Testis (tissue), 3 donors: ENCODE data around the gene DBN1. TPM values are rescaled to one million over a fixed set of nuclear protein-coding genes. Genes with fewer than 3 reads are reported as not detected.

ENCODE experiments used
- DNase-seq: peaks from one replicate; pipeline ENCODE4 v3.0.0-alpha.2; 2019
- H3K27ac ChIP-seq, 2 donors: fragments of 200-600 bp; sonication (generic); one replicate each; pipeline ENCODE4 v1.5.1; 2019
- H3K27me3 ChIP-seq: fragments of 200-600 bp; sonication (generic); one replicate; pipeline ENCODE4 v1.5.1; 2019
- H3K36me3 ChIP-seq: fragments of 200-600 bp; sonication (generic); one replicate; pipeline ENCODE4 v1.5.1; 2017; ENCODE audit warnings: low read depth; ENCODE audit errors: missing control alignments
- H3K4me1 ChIP-seq: fragments of 200-600 bp; sonication (generic); one replicate; pipeline ENCODE4 v1.5.1; 2019
- H3K4me3 ChIP-seq, 2 donors: fragments of 200-600 bp; sonication (generic); one replicate each; pipeline ENCODE4 v1.5.1; 2017 to 2019
- H3K9me3 ChIP-seq: fragments of 200-600 bp; sonication (generic); one replicate; pipeline ENCODE4 v1.5.1; 2017
- POLR2A ChIP-seq: fragments of 450-650 bp; IDR thresholded peaks from one replicate; pipeline ENCODE4 v1.6.1; 2017; ENCODE audit warnings: antibody characterized with exemption, mild to moderate bottlenecking, moderate library complexity
- WGBS, 2 donors: methylation state at CpG; one replicate each; pipeline ENCODE4 v1.1.5; 2018; 5-methylcytosine and 5-hydroxymethylcytosine counted together
- intact Hi-C: fragments of 100-400 bp; cut with DNase I; formaldehyde crosslinking; loops from one replicate; pipeline ENCODE4 v1.15.1; 2023; ENCODE audit warnings: low total_unique reads
- polyA plus RNA-seq: library from polyadenylated mRNA; stranded (reverse); fragments of 350-450 nt; fragmentation: Illumina TruSeq; extraction: RNeasy Lipid Tissue Mini Kit (QIAGEN cat#74804); gene quantifications from one replicate; pipeline ENCODE4 v1.2.3, GENCODE V29; 2014; ENCODE audit warnings: low read depth, low replicate concordance; ENCODE audit not compliant: insufficient read depth
- total RNA-seq, 2 donors: library from RNA; depleted of rRNA; stranded (reverse); fragments of >200 nt; gene quantifications; one replicate each; pipeline ENCODE4 v1.2.3, GENCODE V29; 2016
- TF ChIP-seq, protein P1 (sequence below), 3 experiments: fragments of 450-650 bp in 2 of 3; fragments of 200-600 bp in 1 of 3; sonication (generic) in 1 of 3; IDR thresholded peaks; one replicate each; pipeline ENCODE4 v1.5.1; 2016 to 2019; ENCODE audit warnings: antibody characterized with exemption in 3 of 3, mild to moderate bottlenecking in 2 of 3, moderate library complexity in 1 of 3

Gene DBN1
- total and polyA plus RNA-seq, 3 donors from 2014 or later = 50.5 to 83.1 (median 69.6) TPM

DNA sequence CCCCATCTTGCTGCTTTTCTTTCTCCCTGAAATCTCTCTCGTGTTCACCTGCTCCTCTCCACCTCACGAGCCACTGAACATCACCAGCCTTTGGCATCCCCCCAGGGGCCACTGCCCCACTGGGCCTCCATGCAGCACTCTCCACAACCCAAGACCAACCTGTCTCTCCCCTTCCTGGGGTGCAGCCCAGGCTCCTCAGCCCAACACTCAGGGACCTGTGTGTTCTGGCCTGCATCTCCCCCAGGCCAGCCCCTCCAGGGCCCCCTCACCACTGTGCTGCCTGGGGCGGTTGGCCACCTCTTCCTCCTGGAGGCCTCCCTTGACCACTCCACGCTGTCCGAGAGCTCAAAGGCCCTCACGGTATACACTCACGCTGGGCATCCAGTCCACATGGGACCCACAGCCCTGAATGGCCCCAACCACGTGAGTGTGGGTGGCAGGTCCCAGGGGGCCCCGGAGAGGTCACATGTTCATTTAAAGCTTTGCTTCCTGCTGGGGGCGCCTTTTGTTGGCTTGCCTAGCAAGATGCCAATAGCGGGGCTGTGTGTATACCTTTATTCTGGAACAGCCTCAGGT lies 36.6 kb upstream of the DBN1 start:
- intact Hi-C loops = loop anchor here (10.0 kb wide), 1 partner anchor 115 kb away; no protein-coding TSS in a partner anchor
- Histone ChIP-seq H3K9me3 (no peaks in the 10 kb centered on the region), H3K4me1 (peaks cover 2% of the 10 kb centered on the region), H3K4me3 (no peak overlapping the region), H3K27ac (no peak overlapping the region), H3K27me3 (no peaks in the 10 kb centered on the region), H3K36me3 (no peaks in the 10 kb centered on the region)
- no peak for DNase-seq
- no peak for TF ChIP-seq POLR2A
- TF ChIP-seq, protein P1, sequence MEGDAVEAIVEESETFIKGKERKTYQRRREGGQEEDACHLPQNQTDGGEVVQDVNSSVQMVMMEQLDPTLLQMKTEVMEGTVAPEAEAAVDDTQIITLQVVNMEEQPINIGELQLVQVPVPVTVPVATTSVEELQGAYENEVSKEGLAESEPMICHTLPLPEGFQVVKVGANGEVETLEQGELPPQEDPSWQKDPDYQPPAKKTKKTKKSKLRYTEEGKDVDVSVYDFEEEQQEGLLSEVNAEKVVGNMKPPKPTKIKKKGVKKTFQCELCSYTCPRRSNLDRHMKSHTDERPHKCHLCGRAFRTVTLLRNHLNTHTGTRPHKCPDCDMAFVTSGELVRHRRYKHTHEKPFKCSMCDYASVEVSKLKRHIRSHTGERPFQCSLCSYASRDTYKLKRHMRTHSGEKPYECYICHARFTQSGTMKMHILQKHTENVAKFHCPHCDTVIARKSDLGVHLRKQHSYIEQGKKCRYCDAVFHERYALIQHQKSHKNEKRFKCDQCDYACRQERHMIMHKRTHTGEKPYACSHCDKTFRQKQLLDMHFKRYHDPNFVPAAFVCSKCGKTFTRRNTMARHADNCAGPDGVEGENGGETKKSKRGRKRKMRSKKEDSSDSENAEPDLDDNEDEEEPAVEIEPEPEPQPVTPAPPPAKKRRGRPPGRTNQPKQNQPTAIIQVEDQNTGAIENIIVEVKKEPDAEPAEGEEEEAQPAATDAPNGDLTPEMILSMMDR (IDR thresholded peaks at IDR 0.05) = no peak
- 76 to 77% methylated on average over 9 to 11 of the region's 11 CpGs for WGBS, 2 donors

DNA sequence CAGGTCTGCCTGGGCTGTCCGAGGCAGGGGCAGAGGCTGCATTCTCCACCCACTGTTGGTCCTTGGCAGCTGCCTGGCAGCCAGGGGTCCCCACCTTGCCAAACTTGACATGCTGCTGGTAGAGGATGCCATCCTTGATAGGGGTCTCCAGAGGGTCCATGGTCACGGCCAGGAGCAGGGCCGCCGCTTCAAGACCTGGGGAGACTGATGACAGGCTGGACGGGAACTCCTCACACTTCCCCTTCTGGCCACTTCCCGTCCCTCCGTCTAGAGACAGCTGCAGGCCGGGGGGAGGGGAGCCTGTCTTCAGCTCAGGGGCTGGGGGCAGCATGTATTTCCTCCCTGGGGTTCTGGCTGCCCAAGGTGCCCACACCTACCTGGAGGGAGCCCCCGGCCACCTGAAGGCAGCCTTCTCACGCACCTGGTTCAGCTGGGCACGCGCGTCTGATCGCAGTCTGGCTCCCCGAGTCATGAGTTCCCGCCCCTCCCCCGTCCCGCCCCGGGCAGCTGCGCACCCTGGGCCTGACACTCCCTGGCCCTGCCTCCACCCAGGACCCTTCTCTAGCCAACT lies 36.0 kb upstream of the DBN1 start, which contains the start of gene DOK3:
DOK3 (minus strand) TSS at position 446 of the 571 bp plus-strand sequence; CDS start at position 160, 286 bp downstream.
- Histone ChIP-seq H3K4me3 (peak within 1 kb of the TSS in 1 of 2 donors; percentile 29), H3K4me1 (peaks cover 2% of the 10 kb centered on the region), H3K36me3 (no peaks in the 10 kb centered on the region), H3K27me3 (no peaks in the 10 kb centered on the region), H3K27ac (peak within 1 kb of the TSS in 1 of 2 donors; percentile 14), H3K9me3 (no peaks in the 10 kb centered on the region)
- no peak for DNase-seq
- no peak for TF ChIP-seq POLR2A
- TF ChIP-seq, protein P1 (IDR thresholded peaks at IDR 0.05) = no peak
- 36 to 63% methylated on average over 8 to 20 of the region's 20 CpGs for WGBS, 2 donors
- intact Hi-C loops = loop anchor here (10.0 kb wide), 1 partner anchor 115 kb away; no protein-coding TSS in a partner anchor

DNA sequence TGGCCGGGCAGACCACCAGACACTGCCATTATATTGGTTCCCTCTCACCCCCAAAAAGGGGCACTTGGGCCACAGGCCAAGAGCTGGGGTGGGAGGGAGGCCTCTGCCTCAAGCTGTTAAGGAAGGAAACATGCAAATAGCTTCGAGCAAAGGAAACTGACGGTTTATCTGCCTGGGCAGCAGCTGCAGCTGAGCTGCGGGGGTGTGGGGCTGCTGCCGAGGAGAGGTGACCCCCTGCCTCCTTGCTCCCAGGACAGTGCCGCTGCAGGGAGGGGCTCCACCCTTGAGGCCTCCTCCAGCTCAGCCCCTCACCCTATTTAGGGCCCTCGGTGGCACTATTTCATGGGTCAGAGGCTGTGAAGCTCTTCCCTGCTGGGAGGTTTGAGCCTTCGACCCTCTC lies 35.4 kb upstream of the DBN1 start:
- Histone ChIP-seq H3K27me3 (no peaks in the 10 kb centered on the region), H3K27ac (no peak overlapping the region), H3K36me3 (no peaks in the 10 kb centered on the region), H3K4me3 (peak overlapping the region in 1 of 2 donors; percentile 29), H3K4me1 (peaks cover 2% of the 10 kb centered on the region), H3K9me3 (no peaks in the 10 kb centered on the region)
- WGBS, 2 donors = 66 to 69% methylated on average over 3 to 8 of the region's 8 CpGs
- DNase-seq = no peak
- TF ChIP-seq POLR2A = no peak
- TF ChIP-seq, protein P1 (IDR thresholded peaks at IDR 0.05) = no peak
- intact Hi-C loops = loop anchor here (10.0 kb wide), 1 partner anchor 114 kb away; no protein-coding TSS in a partner anchor

DNA sequence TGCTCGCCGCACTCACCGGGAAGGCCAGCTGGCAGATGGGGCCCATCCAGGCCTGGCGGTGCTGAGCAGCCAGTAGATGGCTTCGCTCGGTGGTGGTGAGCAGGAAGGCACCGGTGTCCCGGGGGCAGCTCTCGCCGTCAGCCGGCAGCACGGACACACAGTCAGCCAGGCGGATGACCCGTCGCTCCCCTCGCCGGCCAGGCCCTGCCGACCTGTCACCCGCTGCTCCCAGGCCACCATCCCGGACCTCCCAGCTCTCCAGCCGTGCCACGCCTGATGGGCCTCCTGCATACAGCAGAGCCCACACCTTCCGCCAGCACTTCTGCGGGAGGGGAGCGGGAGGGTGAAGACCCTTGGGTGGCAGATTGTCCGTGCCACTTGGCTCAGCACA lies 34.8 kb upstream of the DBN1 start:
- Histone ChIP-seq H3K9me3 (no peaks in the 10 kb centered on the region), H3K27me3 (no peaks in the 10 kb centered on the region), H3K36me3 (no peaks in the 10 kb centered on the region), H3K4me1 (peaks cover 2% of the 10 kb centered on the region), H3K27ac (no peak overlapping the region), H3K4me3 (no peak overlapping the region)
- WGBS, 2 donors = 86 to 89% methylated on average over 20 to 23 of the region's 26 CpGs
- intact Hi-C loops = loop anchor here (10.0 kb wide), 1 partner anchor 113 kb away; no protein-coding TSS in a partner anchor
- TF ChIP-seq, protein P1 (IDR thresholded peaks at IDR 0.05) = no peak
- no peak for TF ChIP-seq POLR2A
- DNase-seq = no peak
